ENCODE results near the gene SCFD2.

DNA sequence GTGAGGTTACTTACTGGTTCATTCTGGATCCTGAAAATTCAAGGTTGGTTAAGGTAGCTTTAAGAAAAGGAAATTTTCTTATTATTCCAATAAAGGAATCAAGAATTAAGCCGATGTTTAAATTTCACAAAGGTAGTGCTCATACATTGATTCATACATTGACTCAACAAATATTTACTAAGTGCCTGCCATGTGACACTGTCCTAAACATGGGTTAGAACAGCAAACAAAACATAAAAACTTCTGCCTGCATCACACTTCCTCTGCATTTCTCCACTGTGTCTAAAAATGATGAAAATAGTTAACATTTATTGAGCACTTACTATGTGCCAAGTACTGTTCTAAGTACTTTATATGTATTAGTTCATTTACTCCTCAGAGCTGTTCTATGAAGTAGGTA, 428.0 kb downstream of the SCFD2 start:
- no peak for TF ChIP-seq POLR2A (IDR thresholded peaks at IDR 0.05)
- TF ChIP-seq, protein P1, sequence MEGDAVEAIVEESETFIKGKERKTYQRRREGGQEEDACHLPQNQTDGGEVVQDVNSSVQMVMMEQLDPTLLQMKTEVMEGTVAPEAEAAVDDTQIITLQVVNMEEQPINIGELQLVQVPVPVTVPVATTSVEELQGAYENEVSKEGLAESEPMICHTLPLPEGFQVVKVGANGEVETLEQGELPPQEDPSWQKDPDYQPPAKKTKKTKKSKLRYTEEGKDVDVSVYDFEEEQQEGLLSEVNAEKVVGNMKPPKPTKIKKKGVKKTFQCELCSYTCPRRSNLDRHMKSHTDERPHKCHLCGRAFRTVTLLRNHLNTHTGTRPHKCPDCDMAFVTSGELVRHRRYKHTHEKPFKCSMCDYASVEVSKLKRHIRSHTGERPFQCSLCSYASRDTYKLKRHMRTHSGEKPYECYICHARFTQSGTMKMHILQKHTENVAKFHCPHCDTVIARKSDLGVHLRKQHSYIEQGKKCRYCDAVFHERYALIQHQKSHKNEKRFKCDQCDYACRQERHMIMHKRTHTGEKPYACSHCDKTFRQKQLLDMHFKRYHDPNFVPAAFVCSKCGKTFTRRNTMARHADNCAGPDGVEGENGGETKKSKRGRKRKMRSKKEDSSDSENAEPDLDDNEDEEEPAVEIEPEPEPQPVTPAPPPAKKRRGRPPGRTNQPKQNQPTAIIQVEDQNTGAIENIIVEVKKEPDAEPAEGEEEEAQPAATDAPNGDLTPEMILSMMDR (IDR thresholded peaks at IDR 0.05) = no peak
- TF ChIP-seq EP300 (IDR thresholded peaks at IDR 0.05) = no peak
